Measurements from ENCODE around the gene CATSPERE. TPM values are rescaled to one million over a fixed set of nuclear protein-coding genes. Genes with fewer than 3 reads are reported as not detected.
"Not testable (repeated sequence)": the region's sequence is repeated elsewhere in the genome, so short reads cannot be mapped to it uniquely, and the experiment has no call there.

CATSPERE gene
- total RNA-seq, 1 experiment from 2014 or later, result 0.25 TPM

DNA sequence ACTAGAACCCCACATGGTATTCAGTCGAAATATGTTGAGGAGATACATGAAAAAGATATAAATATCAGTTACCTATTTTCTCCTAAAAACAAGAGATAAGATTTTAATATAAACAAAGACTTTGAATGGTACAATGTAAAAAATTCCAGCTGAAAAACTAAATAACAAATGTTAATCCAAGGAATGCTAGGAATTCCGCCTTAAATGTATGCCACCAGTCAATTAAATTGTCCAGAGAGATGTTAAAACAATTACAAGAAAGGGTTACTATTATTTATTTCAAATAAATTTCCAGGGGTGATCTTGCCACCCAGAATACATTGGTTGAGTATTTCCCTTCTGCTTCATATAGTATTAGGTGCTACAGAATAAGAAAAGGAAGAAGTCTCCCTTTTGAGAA, 13.5 kb upstream of the CATSPERE start:
- no peak for DNase-seq (ENCODE audit: low read depth)

DNA sequence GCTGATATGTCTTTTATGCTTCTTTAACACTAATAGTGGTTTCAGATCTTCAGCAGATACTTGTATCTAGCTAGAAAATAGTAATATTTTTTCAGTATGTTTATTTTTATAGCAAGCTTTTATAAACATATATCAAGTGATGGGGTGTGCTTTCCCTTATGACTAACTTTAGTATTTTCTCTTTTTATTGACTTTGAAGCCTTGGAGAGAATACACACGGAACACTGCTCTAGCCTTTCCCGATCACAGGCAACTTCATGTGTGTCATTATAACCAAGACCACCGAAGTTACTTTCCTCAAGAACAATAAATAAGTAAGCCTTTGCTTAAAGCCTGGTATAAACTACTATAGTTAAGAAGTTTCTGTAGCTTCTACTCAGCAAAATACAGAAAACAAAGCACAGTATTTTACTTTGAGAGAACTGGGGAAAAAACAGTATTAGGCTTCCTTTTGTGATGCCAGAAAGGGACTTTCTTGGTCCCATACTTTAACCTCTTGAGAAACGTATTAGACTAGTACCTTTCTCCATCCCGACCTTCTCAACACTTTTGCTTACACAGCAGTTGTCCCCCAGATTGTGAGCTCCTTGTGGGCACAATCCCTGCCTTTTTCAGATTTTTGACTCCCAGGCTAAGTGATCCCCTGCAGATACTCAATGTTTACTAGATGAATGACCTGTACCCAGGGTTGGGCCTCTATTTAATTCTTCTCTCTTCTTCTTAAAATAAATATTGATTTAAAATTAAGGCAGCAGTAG, 12.6 kb upstream of the CATSPERE start:
- DNase-seq (ENCODE audit: low read depth), result no peak

DNA sequence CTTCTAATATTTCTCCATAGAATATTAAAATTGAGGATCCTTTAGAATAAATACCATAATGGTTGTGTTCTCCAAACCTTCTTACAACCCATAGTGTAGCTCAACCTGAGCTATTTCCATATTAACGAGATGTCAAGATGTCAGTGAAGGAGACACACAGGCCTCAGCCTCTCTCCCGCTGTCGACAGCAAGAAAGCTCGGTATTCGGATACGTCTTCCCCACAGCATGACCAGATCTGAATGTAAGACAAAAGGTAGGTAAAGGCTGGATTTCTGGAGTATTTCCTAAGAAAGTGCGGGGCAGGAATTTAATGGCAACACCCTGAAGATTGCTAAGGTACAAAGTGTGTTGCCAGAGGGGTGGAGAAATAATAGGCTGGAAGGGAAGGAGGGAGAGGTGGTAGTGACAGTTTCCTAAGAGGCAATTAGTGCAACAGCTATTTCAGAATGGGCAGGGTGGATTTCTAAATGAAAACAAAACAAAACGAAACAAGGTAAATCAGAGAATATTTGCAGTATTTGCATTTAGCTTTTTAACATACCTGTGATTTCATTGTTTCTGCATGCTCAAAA, 11.1 kb upstream of the CATSPERE start:
- DNase-seq (ENCODE audit: low read depth), result no peak

DNA sequence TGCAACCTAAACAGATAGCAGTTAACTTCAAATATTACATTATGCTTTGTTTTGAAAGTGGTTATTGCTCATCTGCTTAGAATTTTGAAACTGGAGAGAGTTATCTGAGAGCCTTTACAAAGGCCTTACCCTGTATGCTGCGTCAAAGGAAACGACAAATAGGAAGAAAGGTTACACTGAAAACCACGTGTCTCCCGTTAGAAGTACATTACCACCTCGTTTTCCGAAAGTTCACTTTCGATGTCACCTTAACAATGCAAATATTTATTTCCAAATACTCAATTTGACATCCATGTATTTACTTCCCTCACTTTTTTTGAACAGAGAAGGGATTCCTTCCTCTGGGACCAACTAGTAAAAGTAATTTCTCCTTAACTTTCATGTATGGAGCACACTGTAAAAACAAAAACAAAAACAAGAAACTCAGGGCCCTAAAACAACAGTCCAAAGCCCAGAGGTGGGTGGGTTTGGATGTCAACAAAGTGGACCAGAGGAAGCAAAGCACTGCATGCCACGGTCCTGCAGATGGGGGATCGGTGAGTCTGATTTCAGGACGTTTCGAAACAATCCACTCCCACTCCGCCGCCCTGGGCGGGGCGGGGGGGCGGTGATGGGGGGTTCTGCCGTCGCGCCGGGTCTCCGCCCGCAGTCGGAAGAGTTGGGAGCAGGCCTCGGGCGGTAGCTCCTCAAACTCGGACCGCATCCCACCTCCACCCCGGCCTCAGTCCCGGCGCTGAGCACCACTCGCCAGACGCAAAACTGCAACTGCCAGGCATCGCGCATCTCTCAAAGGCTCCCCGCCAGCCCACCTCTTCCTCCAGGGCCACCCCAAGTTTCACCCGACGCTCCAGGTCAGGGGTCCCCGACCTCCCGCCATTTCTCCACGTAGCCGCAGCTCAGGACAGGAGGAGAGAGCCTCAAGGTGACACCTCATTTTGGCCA, 10.2 kb upstream of the CATSPERE start:
- DNase-seq (ENCODE audit: low read depth), result peak; percentile 62

DNA sequence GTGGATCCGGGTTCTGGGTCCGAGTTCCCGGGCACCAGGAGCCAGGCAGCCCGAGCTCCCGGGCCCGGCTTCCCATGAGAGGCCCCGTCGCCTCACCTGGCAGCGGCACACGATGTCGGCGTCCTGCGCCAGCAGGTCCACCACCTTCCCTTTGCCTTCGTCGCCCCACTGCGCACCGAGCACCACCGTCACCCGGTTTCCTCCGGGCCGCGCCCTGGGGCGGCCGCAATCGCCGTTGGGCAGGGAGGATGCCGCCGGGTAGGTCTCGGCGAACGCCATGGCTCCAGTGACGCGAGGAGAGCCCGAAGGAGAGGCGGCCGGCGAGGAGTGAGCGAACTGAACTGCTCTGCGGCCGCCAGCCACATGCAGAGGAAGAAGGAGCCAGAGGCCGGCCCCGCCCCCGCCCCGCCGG, 9.5 kb upstream of the CATSPERE start, which contains the start of gene ADSS2:
Gene ADSS2 (minus strand): TSS at position 371 of the 412 bp plus-strand sequence. CDS start 92 bp downstream, at position 279.
- DNase-seq (ENCODE audit: low read depth), result no peak

DNA sequence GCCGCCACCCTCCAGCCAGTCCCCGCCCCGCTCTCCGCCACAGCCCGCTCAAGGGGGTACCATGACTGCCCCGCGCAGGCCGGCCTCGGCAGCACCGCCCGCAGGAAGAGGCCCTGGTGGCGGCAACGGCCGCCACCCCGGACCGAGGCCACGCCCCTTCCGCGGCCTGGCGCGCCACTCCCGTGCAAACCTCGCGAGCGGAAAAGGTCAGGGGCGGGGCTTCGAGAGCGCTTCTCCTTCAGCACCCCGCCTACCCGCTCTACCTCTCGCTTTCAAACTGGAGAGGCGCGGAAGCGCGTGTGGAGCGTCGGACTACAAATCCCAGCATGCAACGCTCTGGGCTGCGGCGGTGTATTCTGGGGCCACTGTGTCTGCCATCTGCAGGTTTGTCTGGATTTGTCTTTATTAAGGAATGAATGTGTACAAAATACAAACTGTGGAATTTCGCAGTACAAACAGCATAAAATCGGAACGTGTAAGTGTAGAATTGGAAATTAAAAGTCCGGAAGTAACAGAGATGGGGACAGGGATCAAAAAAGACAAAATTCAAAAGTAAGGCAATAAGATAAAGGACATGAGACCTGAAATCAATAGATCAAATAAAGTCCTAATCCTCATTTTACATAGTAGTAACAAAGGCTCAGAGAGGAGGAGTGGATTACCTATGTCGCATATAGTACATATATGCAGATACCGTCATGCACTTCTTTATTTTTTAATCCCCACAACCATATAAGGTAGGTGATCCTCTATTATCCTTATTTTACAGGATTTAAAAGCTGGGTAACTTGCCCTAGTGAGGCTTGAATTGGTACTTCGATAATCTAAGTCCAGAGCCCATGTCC, 8.9 kb upstream of the CATSPERE start:
- peak; percentile 99 for DNase-seq (ENCODE audit: low read depth)

DNA sequence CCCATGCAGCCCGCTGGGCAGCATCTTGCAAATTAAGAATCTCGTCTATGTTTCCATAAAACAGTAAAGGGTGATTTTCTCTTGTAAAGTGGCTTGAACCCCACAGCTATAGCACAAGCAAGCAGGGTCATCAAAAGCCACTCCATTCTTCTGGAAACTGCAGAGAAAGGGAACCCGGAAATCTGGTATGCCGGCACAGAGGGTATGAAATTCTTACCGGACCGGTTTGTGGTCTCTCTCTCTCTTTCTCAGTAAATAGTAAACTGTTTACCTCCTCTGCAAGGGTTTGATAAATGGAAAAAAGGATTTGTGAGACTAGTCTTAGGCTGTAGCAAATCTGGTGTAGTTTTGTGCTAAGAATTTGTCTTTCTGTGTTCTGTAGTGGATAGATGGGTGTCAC, 6.7 kb upstream of the CATSPERE start:
- DNase-seq (ENCODE audit: low read depth), result no peak

DNA sequence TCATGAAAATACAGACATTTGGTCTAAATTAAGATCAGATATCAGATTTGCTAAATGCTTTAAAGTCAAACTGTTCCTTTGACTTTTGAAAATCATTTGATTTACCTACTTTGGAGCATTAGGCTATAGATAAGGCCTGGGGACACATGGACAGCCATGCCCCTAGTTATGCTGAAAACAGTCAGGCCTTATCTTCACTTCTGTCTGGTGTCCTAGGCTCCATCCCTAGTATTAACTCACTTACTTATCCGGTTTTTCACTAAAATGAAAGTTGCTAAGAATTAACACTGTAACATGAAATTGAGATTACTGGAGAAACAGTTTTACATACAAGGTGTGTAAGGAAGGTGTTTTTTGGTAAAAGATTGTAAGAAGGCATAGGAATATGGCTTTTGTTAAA, 4.5 kb upstream of the CATSPERE start:
- no peak for DNase-seq (ENCODE audit: low read depth)

DNA sequence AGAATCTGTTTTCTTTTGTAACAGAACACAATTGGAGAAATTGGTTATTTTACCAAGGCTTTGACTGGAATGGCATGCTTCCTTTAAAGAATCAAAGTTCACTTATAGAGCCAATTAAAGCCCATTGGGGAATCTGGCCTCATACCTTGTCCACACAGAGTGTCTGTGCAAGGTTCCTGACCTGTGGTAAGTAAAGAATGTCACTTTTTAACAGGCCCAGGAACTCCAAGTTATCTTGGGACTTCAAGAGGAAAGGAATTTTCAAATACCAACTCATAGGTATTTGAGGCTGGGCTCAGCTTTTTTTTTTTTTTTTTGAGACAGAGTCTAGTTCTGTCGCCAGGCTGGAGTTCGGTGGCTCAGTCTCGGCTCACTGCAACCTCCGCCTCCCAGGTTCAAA, 2.3 kb upstream of the CATSPERE start:
- no peak for DNase-seq (ENCODE audit: low read depth)

DNA sequence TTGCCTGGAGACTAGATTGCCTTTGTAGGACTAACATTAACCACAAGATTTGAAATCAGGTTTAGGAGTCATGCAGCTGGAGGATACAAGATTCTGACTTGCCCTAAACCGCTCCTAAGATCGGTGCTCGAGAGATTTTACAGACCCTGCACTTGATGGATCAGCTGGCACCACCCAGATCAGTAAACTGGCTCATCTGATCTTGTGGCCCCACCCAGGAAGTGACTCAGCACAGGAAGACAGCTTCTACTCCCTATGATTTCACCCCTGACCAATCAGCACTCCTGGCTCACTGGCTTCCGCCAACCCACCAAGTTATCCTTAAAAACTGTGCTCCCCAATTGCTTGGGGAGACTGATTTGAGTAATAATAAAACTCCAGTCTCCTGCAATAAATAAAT, 876 bp upstream of the CATSPERE start:
- DNase-seq (ENCODE audit: low read depth), result peak; percentile 32

DNA sequence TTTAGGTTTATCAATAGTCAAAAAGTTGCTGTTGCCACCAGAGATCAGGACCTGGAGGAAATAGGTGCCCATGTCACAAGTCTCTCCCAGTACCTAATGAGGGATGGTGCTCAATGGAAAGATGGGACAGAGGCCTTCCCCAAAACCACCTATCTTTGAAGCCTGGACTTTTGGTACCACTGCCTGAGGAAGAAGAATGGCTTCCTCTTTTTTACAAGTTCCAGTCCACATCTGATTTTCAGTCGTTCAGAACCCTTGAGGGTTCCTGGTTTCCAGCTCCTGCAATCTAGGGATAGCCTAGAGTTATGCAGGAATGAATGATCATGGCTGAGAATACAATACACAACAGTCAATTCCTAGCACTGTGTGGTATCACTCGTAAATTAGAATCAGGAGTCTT, 5.7 kb downstream of the CATSPERE start:
- no peak for DNase-seq (ENCODE audit: low read depth)

DNA sequence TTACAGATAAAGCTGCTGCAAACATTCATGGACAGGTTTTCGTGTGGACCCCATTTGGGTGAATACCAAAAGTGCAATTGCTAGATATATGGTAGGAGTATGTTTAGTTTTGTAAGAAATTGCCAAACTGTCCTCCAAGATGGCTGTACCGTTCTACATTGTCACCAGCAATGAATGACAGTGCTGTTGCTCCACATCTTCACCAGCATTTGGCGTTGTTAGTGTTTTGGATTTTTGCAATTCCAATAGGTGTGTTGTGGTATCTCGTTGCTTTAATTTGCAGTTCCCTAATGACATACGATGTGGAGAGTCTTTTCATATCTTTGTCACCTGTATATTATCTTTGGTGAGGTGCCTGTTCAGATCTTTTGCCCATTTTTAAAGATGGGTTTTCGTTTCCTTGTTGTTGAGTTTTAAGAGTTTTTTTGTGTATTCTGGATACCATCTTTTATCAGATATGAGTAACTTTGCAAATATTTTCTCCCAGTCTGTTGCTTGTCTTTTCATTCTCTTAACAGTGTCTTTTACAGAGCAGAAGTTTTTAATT, 12.1 kb downstream of the CATSPERE start:
- no peak for DNase-seq (ENCODE audit: low read depth)

DNA sequence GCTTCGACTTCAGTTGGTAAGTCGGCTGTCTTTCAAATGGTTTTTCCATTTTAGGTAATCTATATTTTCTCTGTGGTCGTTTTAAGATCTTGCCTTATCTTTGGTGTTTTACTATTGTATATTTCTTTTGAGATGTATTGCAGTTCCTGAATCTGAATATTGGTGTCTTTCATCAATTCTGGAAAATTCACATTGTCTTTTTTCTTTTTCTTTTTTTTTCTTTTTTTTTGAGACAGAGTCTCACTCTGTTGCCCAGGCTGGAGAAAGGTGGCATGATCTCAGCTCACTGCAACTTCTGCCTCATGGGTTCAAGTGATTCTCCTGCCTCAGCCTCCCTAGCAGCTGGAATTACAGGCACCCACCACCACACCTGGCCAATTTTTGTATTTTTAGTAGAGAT, 23.9 kb downstream of the CATSPERE start:
- DNase-seq (ENCODE audit: low read depth), result not testable (repeated sequence)

DNA sequence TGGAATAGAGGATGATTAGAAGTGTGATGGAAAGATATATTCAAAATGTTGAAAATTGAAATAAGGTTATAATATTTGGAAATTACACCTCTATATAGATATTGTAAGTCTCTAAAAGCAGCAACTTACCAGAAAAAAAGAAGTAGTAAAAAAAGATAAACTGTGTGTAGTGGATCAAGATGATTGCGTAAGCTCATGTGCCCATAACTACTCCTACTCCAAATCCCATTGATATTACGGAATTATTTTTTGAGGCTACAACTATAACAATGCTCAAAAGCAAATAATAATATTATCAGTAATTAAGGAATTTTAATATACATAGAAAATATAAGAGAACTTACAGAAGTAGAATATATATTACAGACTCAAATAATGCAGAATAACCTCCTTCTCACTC, 33.6 kb downstream of the CATSPERE start:
- DNase-seq (ENCODE audit: low read depth), result no peak

DNA sequence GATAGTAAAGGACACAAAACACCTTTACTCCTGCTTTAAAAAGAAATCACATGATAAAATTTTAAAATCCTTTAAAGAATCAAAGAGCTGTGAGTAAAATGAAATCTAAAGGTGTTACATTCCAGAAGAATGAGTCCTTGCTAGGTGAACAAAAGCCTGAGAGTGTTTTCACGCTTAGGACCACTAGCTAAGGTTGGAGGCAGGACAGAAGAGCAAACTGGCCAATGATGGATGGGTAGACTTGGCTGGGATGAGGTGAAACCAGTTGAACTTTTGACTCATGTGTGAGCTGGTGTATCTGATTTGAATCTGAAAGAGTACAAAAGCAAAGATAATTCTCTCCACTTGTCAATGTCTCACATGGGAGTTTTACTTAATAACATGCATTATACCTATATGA, 35.1 kb downstream of the CATSPERE start:
- no peak for DNase-seq (ENCODE audit: low read depth)

DNA sequence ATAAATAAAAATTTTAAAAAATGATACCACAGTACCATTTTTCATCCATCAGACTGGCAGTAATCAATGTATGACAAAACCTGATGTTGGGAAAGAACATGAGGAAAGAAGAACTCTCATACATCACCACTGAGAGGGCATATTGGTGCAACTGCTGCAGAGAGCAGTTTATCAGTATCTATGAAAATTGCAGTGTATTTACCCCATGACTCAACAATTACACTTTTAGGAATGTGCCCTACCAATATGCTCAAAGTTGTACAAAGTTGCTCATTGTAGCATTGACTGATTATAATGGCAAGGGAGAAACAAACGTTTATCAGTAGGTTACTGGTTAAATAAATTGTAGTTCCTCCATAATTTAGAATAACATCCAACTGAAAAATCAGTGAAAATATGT, 36.7 kb downstream of the CATSPERE start:
- no peak for DNase-seq (ENCODE audit: low read depth)

DNA sequence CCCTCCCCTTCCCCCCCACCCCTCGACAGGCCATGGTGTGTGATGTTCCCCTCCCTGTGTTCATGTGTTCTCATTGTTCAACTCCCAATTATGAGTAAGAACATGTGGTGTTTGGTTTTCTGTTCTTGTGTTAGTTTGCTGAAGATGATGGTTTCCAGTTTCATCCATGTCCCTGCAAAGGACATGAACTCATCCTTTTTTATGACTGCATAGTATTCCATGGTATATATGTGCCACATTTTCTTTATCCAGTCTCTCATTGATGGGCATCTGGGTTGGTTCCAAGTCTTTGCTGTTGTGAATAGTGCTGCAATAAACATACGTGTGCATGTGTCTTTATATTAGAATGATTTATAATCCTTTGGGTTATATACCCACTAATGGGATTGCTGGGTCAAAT, 38.4 kb downstream of the CATSPERE start:
- DNase-seq (ENCODE audit: low read depth), result not testable (repeated sequence)

DNA sequence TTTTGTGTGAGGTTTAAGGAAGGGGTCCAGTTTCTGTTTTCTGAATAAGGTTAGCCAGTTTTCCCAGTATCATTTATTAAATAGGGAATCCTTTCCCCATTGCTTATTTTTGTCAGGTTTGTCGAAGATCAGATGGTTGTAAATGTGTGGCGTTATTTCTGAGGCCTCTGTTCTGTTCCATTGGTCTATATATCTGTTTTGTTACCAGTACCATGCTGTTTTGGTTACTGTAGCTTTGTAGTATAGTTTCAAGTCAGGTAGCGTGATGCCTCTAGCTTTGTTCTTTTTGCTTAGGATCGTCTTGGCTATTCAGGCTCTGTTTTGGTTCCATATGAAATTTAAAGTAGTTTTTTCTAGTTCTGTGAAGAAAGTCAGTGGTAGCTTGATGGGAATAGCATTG, 39.4 kb downstream of the CATSPERE start:
- not testable (repeated sequence) for DNase-seq (ENCODE audit: low read depth)

DNA sequence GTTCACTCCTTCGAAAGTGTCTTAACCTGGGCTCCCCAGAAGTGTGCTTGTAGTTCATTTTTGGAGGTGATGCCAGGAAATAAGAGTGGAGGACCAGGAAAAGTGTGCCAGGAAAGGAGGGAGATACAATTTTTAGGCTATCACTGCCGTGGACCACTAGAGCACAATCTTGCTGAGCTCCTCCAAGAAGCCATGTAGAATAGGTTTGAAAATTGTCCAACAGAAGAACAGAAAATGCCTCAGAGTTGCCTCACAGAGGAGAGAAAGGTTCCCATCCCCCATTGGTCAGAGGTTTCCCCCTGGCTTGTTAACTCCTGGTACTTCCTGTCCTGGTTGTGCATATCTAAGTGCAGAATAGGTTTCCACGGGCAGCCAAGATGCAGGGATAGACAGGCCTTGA, 41.6 kb downstream of the CATSPERE start:
- DNase-seq (ENCODE audit: low read depth), result peak; percentile 6

DNA sequence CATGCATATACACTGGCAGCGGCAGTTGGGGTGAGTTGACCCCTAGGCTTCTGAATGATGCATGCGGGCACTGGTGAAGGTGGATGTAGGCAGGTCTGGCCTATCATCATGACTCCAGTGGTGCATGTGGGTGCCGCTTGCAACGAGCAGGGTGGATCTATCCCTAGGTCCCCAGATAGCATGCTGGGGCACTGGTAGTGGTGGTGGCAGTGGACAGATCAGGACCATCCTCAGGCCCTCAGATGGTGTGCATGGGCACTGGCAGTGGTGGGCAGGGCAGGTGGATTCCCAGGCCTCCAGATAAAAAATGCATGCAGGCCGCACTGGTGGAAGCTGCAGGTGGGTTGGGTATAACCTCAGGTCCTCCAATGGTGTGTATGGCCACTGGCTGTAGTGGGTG, 52.4 kb downstream of the CATSPERE start:
- DNase-seq (ENCODE audit: low read depth), result no peak

DNA sequence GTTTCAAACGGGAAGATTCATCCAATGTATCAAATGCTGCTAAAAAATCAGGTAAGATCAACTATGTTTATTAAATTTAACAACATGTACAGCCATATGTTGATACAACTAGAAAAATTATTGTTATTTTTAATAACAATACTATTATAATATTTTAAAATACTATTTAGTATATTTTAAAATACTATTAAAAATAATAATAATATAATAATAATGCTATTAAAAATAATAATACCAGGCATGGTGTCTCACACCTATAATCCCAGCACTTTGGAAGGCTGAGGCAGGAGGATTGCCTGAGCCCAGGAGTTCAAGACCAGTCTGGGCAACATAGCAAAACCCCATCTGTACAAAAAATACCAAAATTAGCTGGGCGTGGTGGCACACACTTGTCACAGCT, 54.6 kb downstream of the CATSPERE start:
- no peak for DNase-seq (ENCODE audit: low read depth)
